Measurements from ENCODE around the gene PSORS1C2.

The PSORS1C2 gene

DNA sequence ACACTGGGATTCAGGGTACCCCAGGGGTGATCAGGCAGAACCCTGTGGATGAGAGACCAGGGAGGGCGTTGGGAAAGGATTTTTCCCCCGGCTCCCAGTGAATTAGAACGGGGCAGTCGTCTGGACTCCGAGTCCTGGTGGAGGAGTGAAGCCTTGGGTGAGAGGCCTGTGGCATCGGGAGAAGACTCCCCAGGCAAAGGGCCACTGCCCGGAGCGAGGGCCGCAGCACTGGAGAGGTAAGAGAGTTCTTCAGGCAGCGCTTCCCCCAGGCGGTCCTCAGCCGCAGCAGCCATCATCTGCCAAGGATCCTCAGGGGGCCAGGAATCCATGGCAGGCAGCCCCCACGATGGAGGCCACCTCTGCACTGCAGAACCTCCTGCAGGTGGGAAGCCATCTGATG, 27.2 kb downstream of the PSORS1C2 start:
- no peak for DNase-seq

DNA sequence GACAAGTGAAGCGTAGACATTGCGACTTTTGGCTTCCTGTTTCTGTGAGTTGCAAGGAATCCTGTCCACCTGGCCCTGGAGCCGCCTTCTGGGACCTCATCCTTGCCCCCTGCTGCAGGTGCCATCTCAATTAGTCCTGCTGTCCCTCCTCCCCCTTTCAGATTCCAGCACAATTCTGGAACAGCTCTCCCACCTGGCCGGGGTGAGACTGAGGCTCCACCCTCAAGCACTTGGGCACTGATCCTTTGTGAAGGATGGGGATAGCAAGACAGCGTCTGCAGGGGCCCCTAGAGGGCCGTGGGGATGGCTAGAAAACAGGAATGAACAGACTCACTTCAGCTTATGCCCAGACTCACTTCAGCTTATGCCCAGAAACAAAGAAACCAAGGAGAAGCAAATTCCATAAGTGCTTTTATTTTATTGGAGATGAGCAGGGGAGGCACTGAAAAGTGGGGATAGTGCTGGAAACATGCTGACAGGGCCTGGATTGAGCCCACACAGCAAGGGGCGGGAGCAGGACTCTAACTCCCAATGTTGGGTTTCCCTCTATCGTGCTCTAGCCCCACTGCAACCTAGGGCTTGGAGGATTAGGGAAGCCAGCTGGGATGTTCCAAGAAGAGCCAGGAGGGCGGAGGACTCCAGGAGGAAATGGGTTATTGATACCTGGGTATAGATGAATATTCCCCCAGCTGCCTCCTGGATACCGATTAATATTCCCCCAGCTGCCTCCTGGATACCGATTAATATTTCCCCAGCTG, 27.9 kb downstream of the PSORS1C2 start:
- DNase-seq, result no peak

DNA sequence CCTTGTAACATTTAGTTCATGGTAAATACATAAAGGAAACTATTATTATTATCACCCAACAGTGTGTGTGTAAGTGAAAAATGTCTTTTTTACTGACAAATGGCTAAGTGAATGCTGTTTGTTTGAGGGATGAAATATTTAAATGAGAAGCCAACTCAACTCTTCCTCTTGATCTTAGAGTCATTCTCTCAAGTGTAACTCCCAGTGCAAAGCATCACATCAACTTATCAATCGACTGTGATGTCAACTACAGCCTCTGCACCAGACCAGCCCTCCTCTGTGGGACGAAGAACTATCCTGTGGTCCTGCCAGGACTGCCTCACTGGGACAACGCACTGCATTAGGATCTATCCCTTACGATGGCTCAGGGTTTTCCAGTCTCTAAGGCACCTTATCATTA, 31.8 kb downstream of the PSORS1C2 start:
- DNase-seq, result no peak

DNA sequence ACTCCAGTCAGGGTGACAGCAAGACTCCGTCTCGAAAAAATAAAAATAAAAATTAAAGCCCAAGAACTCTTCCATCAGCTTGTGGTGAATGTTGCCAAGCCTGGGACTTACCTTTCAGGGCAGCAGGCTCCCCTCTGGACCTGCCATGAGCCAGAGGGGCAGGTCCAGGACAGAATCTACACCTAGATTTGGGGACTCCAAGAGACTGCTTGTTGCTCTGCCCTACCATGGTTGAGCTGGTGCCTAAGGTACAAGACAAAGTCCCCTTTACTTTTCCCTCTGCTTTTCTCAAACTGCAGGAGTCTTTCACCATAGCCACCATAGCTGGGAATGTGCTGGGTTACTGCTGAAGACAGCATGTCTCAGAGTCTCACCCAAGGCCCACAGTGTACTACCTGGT, 35.7 kb downstream of the PSORS1C2 start:
- no peak for DNase-seq

DNA sequence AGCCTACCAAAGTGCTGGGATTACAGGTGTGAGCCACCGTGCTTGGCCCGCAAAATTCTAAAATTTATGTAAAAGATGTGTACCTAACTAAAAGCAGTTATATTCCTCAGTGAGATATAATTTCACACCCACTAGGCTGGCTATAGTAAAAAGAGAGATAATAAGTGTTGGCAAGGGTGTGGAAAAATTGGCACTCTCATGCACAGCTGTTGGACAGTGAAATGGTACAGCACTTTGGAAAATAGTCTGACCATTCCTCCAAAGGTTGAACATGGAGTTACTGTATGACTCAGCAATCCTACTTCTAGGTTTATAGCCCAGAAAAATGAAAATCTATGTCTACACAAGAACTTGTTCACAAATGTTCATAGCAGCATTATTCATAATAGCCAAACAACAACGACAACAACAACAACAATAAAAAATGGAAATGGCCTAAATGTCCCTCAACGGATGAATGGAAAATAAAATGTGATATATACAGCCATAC, 40.4 kb downstream of the PSORS1C2 start:
- no peak for DNase-seq

DNA sequence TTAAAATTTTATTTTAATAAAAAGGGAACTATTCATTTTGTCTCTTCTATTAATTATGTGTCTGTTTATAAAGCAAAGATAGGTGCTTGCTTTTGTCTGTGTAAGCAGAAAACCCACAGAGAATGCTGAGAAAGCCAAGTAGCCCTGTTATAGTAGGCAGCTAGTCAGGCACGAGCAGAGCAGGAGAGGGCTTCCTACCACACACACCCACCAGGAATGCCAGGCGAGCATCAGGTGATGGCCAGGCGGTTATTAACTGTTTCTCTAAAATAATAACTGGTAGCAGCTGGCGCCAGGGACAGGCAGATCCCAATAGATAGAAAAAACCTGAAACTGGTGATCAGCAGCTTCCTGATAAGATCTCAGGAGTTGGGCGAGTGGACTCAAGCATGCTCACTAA, 42.2 kb downstream of the PSORS1C2 start:
- no peak for DNase-seq

DNA sequence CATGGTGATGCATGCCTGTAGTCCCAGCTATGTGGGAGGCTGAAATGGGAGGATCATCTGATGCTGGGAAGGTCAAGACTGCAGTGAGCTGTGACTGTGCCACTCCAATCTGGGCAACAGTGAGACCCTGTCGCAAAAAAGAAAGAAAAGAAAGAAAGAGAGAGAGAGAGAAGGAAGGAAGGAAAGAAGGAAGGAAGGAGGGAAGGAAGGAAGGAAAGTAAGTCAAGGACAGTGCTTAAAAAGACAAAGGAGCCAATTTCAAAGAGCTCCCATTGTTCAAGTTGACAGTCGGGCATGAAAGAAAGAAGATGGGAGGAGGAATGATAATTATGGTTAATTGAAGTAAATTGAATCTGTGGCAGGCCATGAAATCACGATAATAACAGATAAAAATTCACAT, 42.7 kb downstream of the PSORS1C2 start:
- DNase-seq, result no peak

DNA sequence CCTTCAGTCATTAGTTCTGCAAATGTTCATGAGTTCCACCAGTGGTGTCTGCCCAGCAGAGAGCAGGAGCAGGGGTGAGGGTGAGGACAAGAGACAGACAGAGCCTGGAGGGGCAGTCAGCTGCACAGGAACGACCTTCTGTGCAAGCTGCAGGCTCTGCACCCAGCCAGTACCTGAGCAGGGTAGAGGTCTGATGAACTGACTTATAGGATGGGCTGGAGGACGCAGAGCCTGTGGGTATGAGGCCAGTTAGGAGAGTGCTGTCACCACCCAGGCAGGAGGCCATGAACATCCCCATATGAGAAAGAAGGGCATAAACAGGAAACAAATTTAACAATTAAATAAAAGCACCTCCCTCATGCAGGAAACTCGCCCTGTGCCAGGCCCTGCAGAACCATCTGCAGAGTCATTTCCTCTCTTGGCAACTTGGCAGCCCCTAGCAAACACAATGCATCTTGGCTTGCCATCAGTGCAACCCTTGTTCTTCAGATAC, 44.4 kb downstream of the PSORS1C2 start:
- no peak for DNase-seq

DNA sequence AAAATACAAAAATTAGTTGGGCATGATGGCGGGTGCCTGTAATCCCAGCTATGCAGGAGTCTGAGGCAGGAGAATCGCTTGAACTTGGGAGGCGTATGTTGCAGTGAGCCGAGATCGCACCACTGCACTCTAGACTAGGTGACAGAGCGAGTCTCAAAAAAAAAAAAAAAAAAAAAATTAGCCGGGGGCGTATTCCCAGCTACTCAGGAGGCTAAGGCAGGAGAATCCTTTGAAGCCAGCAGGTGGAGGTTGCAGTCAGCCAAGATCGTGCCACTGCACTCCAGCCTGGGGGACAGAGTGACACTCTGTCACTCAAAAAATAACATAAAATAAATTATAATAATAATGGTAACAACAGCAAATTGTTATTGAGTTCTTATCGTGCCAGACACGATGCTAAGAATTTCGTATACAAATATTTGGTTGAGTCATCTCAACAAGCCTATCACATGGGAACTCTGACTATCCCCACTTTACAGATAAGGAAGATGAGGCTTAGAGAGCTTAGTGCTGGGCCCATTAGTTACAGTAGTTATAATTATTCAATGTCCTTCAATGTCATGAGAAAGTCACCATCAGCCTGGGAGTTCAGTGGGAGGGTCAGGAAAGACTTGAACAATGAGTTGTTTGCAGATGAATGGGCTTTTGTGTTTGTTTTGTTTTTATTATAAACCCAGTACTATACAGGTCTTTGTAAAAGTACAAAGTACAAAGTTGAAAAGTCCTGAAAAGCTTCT, 45.9 kb downstream of the PSORS1C2 start:
- DNase-seq, result no peak

DNA sequence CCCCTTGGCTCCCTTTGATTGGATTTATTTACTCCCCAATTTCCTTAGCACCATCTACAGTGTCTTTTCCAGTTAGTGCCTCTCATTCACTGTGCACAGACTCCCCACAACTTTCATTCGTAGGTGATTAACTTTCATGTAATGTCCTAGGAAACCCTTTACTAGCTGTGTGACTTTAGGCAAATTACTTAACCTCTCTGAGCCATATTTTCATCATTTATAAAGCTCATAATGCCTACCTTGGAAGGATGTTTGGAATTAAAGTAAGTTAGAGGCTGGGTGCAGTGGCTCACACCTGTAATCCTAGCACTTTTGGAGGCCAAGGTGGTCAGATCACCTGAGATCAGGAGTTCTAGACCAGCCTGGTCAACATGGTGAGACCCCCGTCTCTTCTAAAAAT, 46.6 kb downstream of the PSORS1C2 start:
- no peak for DNase-seq

DNA sequence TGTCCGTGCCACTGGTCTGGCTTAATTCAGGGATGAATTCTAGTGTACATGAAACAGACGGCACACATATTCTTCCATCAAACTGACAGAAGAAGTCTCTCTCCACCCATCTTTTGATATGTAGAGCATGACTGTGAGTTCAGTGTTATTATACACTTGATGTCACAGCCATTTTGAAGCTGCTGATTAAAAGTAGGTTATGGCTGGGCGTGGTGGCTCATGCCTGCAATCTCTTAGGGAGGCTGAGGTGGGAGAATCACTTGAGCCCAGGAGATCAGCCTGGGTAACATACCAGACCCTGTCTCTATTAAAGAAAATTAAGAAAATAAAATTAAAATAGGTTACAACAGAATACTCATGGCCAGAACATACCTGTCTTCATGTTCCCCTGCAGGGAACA, 47.2 kb downstream of the PSORS1C2 start:
- DNase-seq, result no peak

DNA sequence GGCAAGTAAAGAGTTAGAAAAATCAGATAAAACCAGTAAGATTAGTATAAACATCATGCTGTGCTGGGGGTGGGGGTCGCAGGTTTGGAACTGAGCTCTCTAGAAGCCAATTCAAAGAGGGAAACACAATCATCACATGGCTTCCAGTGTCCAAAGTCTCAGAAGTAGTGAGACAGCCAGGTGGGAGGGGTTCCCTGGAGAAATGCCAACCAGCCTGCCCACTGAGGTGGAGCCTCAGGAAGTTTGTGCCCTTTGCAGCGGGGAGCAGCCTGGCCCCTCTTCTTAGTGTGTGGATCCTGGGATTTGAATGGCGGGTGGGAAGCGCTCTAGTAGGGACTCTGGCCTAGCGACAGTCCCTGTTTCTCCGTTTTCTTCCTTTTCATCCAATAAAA, 47.9 kb downstream of the PSORS1C2 start:
- DNase-seq, result no peak

DNA sequence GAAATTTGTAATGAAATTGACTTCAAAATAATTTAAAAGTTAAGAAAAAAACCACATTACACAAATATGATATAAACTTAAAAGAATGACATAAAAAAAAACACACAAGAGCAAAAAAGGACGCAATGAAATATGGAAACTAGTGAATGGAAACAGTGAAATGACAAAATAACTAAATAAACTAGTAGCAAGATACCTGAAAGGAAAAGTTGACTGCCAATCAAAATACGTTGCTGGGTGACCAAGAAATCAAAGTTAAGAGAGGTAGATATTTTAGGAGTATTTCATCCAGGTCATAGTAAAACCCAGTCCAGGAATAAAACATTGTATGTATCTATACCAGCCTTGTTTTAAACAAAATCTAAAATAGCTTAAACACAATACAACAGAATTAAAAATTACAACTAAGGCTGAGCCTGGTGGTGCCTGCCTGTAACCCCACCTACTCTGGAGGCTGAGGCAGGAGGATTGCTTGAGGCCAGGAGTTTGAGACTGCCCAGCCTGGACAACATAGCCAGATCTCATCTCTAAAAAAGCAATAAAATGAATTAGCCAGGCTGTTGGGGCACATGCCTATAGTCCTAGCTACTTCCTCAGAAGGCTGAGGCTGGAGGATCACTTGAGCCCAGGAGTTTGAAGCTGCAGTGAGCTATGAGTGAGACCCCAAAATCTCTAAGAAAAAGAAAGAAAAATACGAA, 48.4 kb downstream of the PSORS1C2 start:
- DNase-seq, result no peak
